ENCODE measurements around the gene LYPD6B. TPM values are rescaled to one million over a fixed set of nuclear protein-coding genes. Genes with fewer than 3 reads are reported as not detected.

LYPD6B gene
- total RNA-seq, 1 experiment from 2014 or later = 6.1 TPM

- no peak overlapping the region for H2AFZ ChIP-seq (ENCODE audit: low read depth, low read length, poor library complexity, severe bottlenecking)
- H3K9me3 ChIP-seq (ENCODE audit: control insufficient read depth in 1 of 2, insufficient read depth in 1 of 2, low read depth in 1 of 2, low read length in 2 of 2) = no peaks in the 10 kb centered on the region
- no peaks in the 10 kb centered on the region for H3K9me2 ChIP-seq (ENCODE audit: insufficient read depth)
- ChIA-PET RAD21 (ENCODE audit: low non-redundant PET in 1 of 2, low total read pairs in 2 of 2, uncharacterized antibody in 2 of 2, unreplicated experiment in 2 of 2) (no interaction called here), CTCF (no interaction called here), POLR2A (no interaction called here)
- no peak for ATAC-seq
- H3K4me1 ChIP-seq (ENCODE audit: control insufficient read depth in 1 of 2, insufficient read depth in 2 of 2, low read length in 2 of 2) = no peaks in the 10 kb centered on the region
- no peak overlapping the region for H3K27ac ChIP-seq (ENCODE audit: low read depth, low read length)
- no peaks in the 10 kb centered on the region for H3K79me2 ChIP-seq (ENCODE audit: insufficient read depth, low read length)
- H4K20me1 ChIP-seq (ENCODE audit: insufficient read depth) = no peaks in the 10 kb centered on the region
- no peak overlapping the region for H3K4me3 ChIP-seq (replicated peaks in 1 of 2; ENCODE audit: low read depth in 1 of 2, low read length in 2 of 2)
- no peaks in the 10 kb centered on the region for H3K27me3 ChIP-seq (ENCODE audit: insufficient read depth, low read length)
- H3K9ac ChIP-seq (ENCODE audit: low read length) = no peak overlapping the region
- H3K36me3 ChIP-seq (ENCODE audit: control insufficient read depth in 1 of 2, insufficient read depth in 2 of 2, low read length in 2 of 2) = no peaks in the 10 kb centered on the region
- H3K4me2 ChIP-seq (ENCODE audit: low read length) = no peak overlapping the region
- TF ChIP-seq ZFX (IDR thresholded peaks at IDR 0.05) (no peak), SIN3A (IDR thresholded peaks at IDR 0.05; ENCODE audit: low read depth) (no peak), POLR2AphosphoS5 (IDR thresholded peaks at IDR 0.05; ENCODE audit: low read depth, low read length) (no peak), YY1 (IDR thresholded peaks at IDR 0.05; ENCODE audit: extremely low read depth, insufficient replicate concordance, low read depth, low read length) (no peak), EGR1 (IDR thresholded peaks at IDR 0.05; ENCODE audit: low read depth) (no peak), SP1 (IDR thresholded peaks at IDR 0.05; ENCODE audit: low read depth) (no peak), RAD21 (IDR thresholded peaks at IDR 0.05; ENCODE audit: low read depth) (no peak), ZNF274 (IDR thresholded peaks at IDR 0.05; ENCODE audit: low read depth, low read length) (no peak), ELF1 (IDR thresholded peaks at IDR 0.05; ENCODE audit: borderline replicate concordance, low read depth) (no peak), CBX3 (IDR thresholded peaks at IDR 0.05; ENCODE audit: low read depth) (no peak), CEBPB (IDR thresholded peaks at IDR 0.05; ENCODE audit: low read depth) (no peak), ATF3 (IDR thresholded peaks at IDR 0.05) (no peak), CTCF (IDR thresholded peaks at IDR 0.05 in 2 of 3, conservative IDR thresholded peaks at IDR 0.05 in 1 of 3; ENCODE audit: borderline replicate concordance in 1 of 3, insufficient read depth in 1 of 3, low read depth in 2 of 3, low read length in 2 of 3) (no peak), ZBTB33 (IDR thresholded peaks at IDR 0.05; ENCODE audit: extremely low read depth, insufficient replicate concordance, low read length) (no peak), POLR2A (IDR thresholded peaks at IDR 0.05; ENCODE audit: borderline replicate concordance, extremely low read depth, insufficient read depth, insufficient read length) (no peak), TCF7L2 (IDR thresholded peaks at IDR 0.05; ENCODE audit: borderline replicate concordance, extremely low read depth, insufficient read depth, insufficient read length) (no peak)
- intact Hi-C loops (cut with micrococcal nuclease) = no loop called here
- DNase-seq (ENCODE audit: low read depth, low spot score) = no peak
- BruUV-seq (replicated peaks) = no TSS peak
Measured at GRCh38 chr2:149112713-149113112, 74.2 kb downstream of the LYPD6B start.
